Measurements from ENCODE around the gene GPC6.

DNA sequence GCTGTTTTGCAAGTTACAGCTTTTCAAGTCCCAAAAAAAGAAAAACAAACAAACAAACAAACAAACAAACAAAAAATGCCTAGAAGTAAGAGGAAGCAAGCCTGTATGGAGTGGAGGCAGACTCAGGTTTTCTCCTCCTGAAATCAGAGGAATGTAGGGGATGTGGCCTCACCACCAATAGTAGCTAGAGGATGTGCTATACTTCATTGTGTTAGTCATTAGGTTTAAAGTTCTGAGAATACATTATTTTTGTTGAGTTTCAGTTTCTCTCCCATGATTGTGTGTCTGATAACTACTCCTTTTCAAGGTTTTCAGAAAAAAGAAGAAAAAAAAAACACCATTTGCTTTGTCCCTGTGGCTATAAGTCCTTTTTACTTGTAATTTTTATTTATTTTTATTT is 524.5 kb downstream of the GPC6 start:
- TF ChIP-seq, protein P1, sequence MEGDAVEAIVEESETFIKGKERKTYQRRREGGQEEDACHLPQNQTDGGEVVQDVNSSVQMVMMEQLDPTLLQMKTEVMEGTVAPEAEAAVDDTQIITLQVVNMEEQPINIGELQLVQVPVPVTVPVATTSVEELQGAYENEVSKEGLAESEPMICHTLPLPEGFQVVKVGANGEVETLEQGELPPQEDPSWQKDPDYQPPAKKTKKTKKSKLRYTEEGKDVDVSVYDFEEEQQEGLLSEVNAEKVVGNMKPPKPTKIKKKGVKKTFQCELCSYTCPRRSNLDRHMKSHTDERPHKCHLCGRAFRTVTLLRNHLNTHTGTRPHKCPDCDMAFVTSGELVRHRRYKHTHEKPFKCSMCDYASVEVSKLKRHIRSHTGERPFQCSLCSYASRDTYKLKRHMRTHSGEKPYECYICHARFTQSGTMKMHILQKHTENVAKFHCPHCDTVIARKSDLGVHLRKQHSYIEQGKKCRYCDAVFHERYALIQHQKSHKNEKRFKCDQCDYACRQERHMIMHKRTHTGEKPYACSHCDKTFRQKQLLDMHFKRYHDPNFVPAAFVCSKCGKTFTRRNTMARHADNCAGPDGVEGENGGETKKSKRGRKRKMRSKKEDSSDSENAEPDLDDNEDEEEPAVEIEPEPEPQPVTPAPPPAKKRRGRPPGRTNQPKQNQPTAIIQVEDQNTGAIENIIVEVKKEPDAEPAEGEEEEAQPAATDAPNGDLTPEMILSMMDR (IDR thresholded peaks at IDR 0.05), result no peak
- TF ChIP-seq POLR2AphosphoS5 (IDR thresholded peaks at IDR 0.05), result no peak
- TF ChIP-seq POLR2A (IDR thresholded peaks at IDR 0.05), result no peak
